ENCODE data around the gene DNAJC21.

DNAJC21 gene

GRCh38 chr5:34913072-34913471 is 16.3 kb upstream of the DNAJC21 start:
- H3K36me3 ChIP-seq (ENCODE audit: control insufficient read depth, insufficient read depth, low read length) = no peaks in the 10 kb centered on the region
- no peaks in the 10 kb centered on the region for H3K9me3 ChIP-seq (ENCODE audit: control insufficient read depth, low read length)
- TF ChIP-seq, protein P1, sequence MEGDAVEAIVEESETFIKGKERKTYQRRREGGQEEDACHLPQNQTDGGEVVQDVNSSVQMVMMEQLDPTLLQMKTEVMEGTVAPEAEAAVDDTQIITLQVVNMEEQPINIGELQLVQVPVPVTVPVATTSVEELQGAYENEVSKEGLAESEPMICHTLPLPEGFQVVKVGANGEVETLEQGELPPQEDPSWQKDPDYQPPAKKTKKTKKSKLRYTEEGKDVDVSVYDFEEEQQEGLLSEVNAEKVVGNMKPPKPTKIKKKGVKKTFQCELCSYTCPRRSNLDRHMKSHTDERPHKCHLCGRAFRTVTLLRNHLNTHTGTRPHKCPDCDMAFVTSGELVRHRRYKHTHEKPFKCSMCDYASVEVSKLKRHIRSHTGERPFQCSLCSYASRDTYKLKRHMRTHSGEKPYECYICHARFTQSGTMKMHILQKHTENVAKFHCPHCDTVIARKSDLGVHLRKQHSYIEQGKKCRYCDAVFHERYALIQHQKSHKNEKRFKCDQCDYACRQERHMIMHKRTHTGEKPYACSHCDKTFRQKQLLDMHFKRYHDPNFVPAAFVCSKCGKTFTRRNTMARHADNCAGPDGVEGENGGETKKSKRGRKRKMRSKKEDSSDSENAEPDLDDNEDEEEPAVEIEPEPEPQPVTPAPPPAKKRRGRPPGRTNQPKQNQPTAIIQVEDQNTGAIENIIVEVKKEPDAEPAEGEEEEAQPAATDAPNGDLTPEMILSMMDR (IDR thresholded peaks at IDR 0.05) = no peak
- H3K9ac ChIP-seq = no peak overlapping the region
- H2AFZ ChIP-seq = no peak overlapping the region
- H3K27me3 ChIP-seq (ENCODE audit: control insufficient read depth, insufficient read depth, low read length) = no peaks in the 10 kb centered on the region
- peaks cover 8% of the 10 kb centered on the region for H3K4me1 ChIP-seq
- peaks cover 14% of the 10 kb centered on the region for H3K79me2 ChIP-seq
- H3K4me3 ChIP-seq (ENCODE audit: low read depth, low read length) = no peak overlapping the region
- H3K27ac ChIP-seq = no peak overlapping the region
- H3K4me2 ChIP-seq (ENCODE audit: low read length) = no peak overlapping the region

DNA sequence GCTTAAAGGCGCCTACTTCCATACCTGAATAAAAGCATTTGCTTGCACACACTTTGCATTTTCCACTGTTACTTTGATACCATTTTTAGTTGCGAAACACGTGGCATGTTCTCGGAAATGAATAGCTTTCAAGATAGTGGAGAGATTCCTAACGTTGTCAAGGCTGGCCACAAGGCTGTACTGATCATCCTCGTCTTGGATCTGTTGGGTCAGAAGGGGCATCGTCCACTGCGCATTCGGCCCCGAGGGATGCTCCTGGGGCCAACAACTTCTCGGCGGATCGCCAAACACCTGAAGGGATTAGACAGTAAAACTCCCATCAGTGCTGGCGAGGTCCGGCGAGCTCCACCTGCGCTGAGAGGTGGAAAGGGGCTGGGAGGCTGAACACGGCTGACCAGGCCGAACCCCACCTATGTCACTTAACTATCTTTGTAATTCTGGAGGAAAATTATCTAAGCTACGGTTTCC is 14.7 kb upstream of the DNAJC21 start:
- H2AFZ ChIP-seq = peak overlapping the region; percentile 89
- no peaks in the 10 kb centered on the region for H3K36me3 ChIP-seq (ENCODE audit: control insufficient read depth, insufficient read depth, low read length)
- H3K4me2 ChIP-seq (ENCODE audit: low read length) = peak overlapping the region; percentile 91
- peak overlapping the region; percentile 80 for H3K27ac ChIP-seq
- H3K4me1 ChIP-seq = peaks cover 8% of the 10 kb centered on the region
- peaks cover 14% of the 10 kb centered on the region for H3K79me2 ChIP-seq
- H3K9me3 ChIP-seq (ENCODE audit: control insufficient read depth, low read length) = no peaks in the 10 kb centered on the region
- H3K9ac ChIP-seq = peak overlapping the region; percentile 49
- TF ChIP-seq, protein P1 (IDR thresholded peaks at IDR 0.05) = no peak
- H3K27me3 ChIP-seq (ENCODE audit: control insufficient read depth, insufficient read depth, low read length) = no peaks in the 10 kb centered on the region
- H3K4me3 ChIP-seq (ENCODE audit: low read depth, low read length) = peak overlapping the region; percentile 94

DNA sequence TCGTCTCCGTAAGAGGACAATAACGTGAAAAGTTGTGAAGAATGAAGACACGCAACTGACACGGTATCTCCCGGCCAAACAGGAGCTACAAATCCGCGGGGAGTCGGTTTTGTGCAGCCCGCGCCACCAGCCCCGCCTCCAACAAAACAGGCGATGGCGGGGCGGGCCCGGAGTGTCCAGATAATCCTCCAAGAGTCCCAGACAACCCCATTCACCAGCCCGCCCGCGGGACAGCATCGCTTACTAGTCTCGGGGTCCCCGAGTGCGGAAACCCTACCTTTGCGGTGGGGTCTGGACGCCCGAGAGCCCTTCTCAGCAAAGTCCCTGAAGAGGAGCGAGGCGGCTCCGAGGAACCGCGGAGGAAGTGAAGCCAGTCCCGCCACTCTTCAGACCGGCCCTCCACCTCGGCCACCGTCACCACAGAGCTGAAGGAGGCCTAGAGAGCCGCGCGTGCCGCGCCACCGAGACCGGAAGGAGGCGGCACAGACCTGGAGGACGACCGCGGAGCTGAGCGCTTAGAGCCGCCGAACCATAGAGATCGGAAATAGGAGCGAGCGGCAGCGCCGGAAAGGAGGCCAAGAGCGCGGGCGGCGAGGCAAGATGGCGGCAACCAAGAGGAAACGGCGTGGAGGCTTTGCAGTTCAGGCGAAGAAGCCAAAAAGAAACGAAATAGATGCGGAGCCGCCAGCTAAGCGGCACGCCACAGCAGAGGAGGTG is 14.1 kb upstream of the DNAJC21 start, which contains the start of the genes BRIX1 and RAD1:
TSS of gene BRIX1 (plus strand) at position 573 of the 717 bp plus-strand sequence. CDS start at position 601, 28 bp downstream.
TSS of gene RAD1 (minus strand) at position 366 of the 717 bp plus-strand sequence. CDS start 612 bp downstream, outside the sequence.
- Histone ChIP-seq H3K27ac (peak within 1 kb of the TSS; percentile 80), H3K27me3 (ENCODE audit: control insufficient read depth, insufficient read depth, low read length) (no peaks in the 10 kb centered on the region), H3K4me2 (ENCODE audit: low read length) (peak within 1 kb of the TSS; percentile 91), H2AFZ (peak within 1 kb of the TSS; percentile 89), H3K4me1 (peaks cover 8% of the 10 kb centered on the region), H3K79me2 (peaks cover 14% of the 10 kb centered on the region), H3K4me3 (ENCODE audit: low read depth, low read length) (peak within 1 kb of the TSS; percentile 94), H3K9ac (peak within 1 kb of the TSS; percentile 49), H3K9me3 (ENCODE audit: control insufficient read depth, low read length) (no peaks in the 10 kb centered on the region), H3K36me3 (ENCODE audit: control insufficient read depth, insufficient read depth, low read length) (no peaks in the 10 kb centered on the region)
- TF ChIP-seq, protein P1 (IDR thresholded peaks at IDR 0.05) = peak; percentile 35

- no peaks in the 10 kb centered on the region for H3K9me3 ChIP-seq (ENCODE audit: control insufficient read depth, low read length)
- peak overlapping the region; percentile 91 for H3K4me2 ChIP-seq (ENCODE audit: low read length)
- H3K79me2 ChIP-seq = peaks cover 16% of the 10 kb centered on the region
- H3K27me3 ChIP-seq (ENCODE audit: control insufficient read depth, insufficient read depth, low read length) = no peaks in the 10 kb centered on the region
- peak overlapping the region; percentile 80 for H3K27ac ChIP-seq
- peak overlapping the region; percentile 94 for H3K4me3 ChIP-seq (ENCODE audit: low read depth, low read length)
- TF ChIP-seq, protein P1 (IDR thresholded peaks at IDR 0.05) = no peak
- peaks cover 8% of the 10 kb centered on the region for H3K4me1 ChIP-seq
- H3K36me3 ChIP-seq (ENCODE audit: control insufficient read depth, insufficient read depth, low read length) = no peaks in the 10 kb centered on the region
- peak overlapping the region; percentile 89 for H2AFZ ChIP-seq
- peak overlapping the region; percentile 49 for H3K9ac ChIP-seq
Observed at GRCh38 chr5:34915856-34916192, 13.5 kb upstream of the DNAJC21 start.
